ENCODE measurements around the gene IZUMO1R.
"Not testable (repeated sequence)": the region's sequence is repeated elsewhere in the genome, so short reads cannot be mapped to it uniquely, and the experiment has no call there.

Gene IZUMO1R

GRCh38 chr11:94303966-94304958 is at the start of gene IZUMO1R:
Gene IZUMO1R, plus strand, starts transcription at chr11:94304580. Its CDS starts 1,057 bp downstream, at chr11:94305637.
- Histone ChIP-seq H3K9ac (ENCODE audit: low read length) (no peak within 1 kb of the TSS), H3K9me3 (ENCODE audit: control insufficient read depth, insufficient read depth, low read depth, low read length) (no peaks in the 10 kb centered on the region), H3K36me3 (ENCODE audit: control insufficient read depth, insufficient read depth, low read length) (no peaks in the 10 kb centered on the region), H3K27me3 (ENCODE audit: control insufficient read depth, insufficient read depth, low read length) (no peaks in the 10 kb centered on the region), H3K27ac (ENCODE audit: low read depth, low read length) (no peak within 1 kb of the TSS), H3K4me3 (ENCODE audit: low read depth, low read length) (no peak within 1 kb of the TSS), H3K4me1 (ENCODE audit: control insufficient read depth, insufficient read depth, low read length) (peaks cover 14% of the 10 kb centered on the region)

GRCh38 chr11:94271885-94272372 is 32.5 kb upstream of the IZUMO1R start:
- H3K4me1 ChIP-seq (ENCODE audit: control insufficient read depth, insufficient read depth, low read length): no peaks in the 10 kb centered on the region
- H3K27ac ChIP-seq (ENCODE audit: low read depth, low read length): no peak overlapping the region
- H3K9me3 ChIP-seq (ENCODE audit: control insufficient read depth, insufficient read depth, low read depth, low read length): no peaks in the 10 kb centered on the region; the same call in 1 of the 2 replicates
- H3K4me3 ChIP-seq (ENCODE audit: low read depth, low read length): no peak overlapping the region
- no peak overlapping the region for H3K9ac ChIP-seq (ENCODE audit: low read length)
- no peaks in the 10 kb centered on the region for H3K27me3 ChIP-seq (ENCODE audit: control insufficient read depth, insufficient read depth, low read length)
- H3K36me3 ChIP-seq (ENCODE audit: control insufficient read depth, insufficient read depth, low read length): no peaks in the 10 kb centered on the region

- Histone ChIP-seq H3K36me3 (ENCODE audit: control insufficient read depth, insufficient read depth, low read length) (no peaks in the 10 kb centered on the region), H3K27me3 (ENCODE audit: control insufficient read depth, insufficient read depth, low read length) (no peaks in the 10 kb centered on the region), H3K9me3 (ENCODE audit: control insufficient read depth, insufficient read depth, low read depth, low read length) (no peaks in the 10 kb centered on the region), H3K4me3 (ENCODE audit: low read depth, low read length) (no peak overlapping the region), H3K4me1 (ENCODE audit: control insufficient read depth, insufficient read depth, low read length) (0 out of 2 replicates have a peak, but pooled peaks cover under 1% of the 10 kb centered on the region), H3K9ac (ENCODE audit: low read length) (no peak overlapping the region), H3K27ac (ENCODE audit: low read depth, low read length) (no peak overlapping the region)
Measured at GRCh38 chr11:94272738-94273313, 31.6 kb upstream of the IZUMO1R start.

- peaks cover 9% of the 10 kb centered on the region; the same call in 1 of the 2 replicates for H3K4me1 ChIP-seq (ENCODE audit: control insufficient read depth, insufficient read depth, low read length)
- no peak overlapping the region for H3K4me3 ChIP-seq (ENCODE audit: low read depth, low read length)
- no peak overlapping the region for H3K27ac ChIP-seq (ENCODE audit: low read depth, low read length)
- no peaks in the 10 kb centered on the region for H3K9me3 ChIP-seq (ENCODE audit: control insufficient read depth, insufficient read depth, low read depth, low read length)
- H3K36me3 ChIP-seq (ENCODE audit: control insufficient read depth, insufficient read depth, low read length): no peaks in the 10 kb centered on the region
- H3K9ac ChIP-seq (ENCODE audit: low read length): no peak overlapping the region
- H3K27me3 ChIP-seq (ENCODE audit: control insufficient read depth, insufficient read depth, low read length): no peaks in the 10 kb centered on the region
Measured at GRCh38 chr11:94275961-94276360, 28.4 kb upstream of the IZUMO1R start.

GRCh38 chr11:94276943-94277342 is 27.4 kb upstream of the IZUMO1R start:
- H3K36me3 ChIP-seq (ENCODE audit: control insufficient read depth, insufficient read depth, low read length): no peaks in the 10 kb centered on the region
- H3K27ac ChIP-seq (ENCODE audit: low read depth, low read length): no peak overlapping the region
- no peak overlapping the region for H3K4me3 ChIP-seq (ENCODE audit: low read depth, low read length)
- no peaks in the 10 kb centered on the region for H3K27me3 ChIP-seq (ENCODE audit: control insufficient read depth, insufficient read depth, low read length)
- H3K9ac ChIP-seq (ENCODE audit: low read length): no peak overlapping the region
- H3K9me3 ChIP-seq (ENCODE audit: control insufficient read depth, insufficient read depth, low read depth, low read length): no peaks in the 10 kb centered on the region
- peaks cover 9% of the 10 kb centered on the region; the same call in 1 of the 2 replicates for H3K4me1 ChIP-seq (ENCODE audit: control insufficient read depth, insufficient read depth, low read length)

GRCh38 chr11:94278207-94278606 is 26.2 kb upstream of the IZUMO1R start:
- H3K9ac ChIP-seq (ENCODE audit: low read length); H3K9me3 ChIP-seq (ENCODE audit: control insufficient read depth, insufficient read depth, low read depth, low read length); H3K27me3 ChIP-seq (ENCODE audit: control insufficient read depth, insufficient read depth, low read length); H3K27ac ChIP-seq (ENCODE audit: low read depth, low read length); H3K4me1 ChIP-seq (ENCODE audit: control insufficient read depth, insufficient read depth, low read length); H3K4me3 ChIP-seq (ENCODE audit: low read depth, low read length); H3K36me3 ChIP-seq (ENCODE audit: control insufficient read depth, insufficient read depth, low read length): not testable (repeated sequence)

GRCh38 chr11:94279996-94280395 is 24.4 kb upstream of the IZUMO1R start:
- no peaks in the 10 kb centered on the region for H3K27me3 ChIP-seq (ENCODE audit: control insufficient read depth, insufficient read depth, low read length)
- H3K4me1 ChIP-seq (ENCODE audit: control insufficient read depth, insufficient read depth, low read length): peaks cover 13% of the 10 kb centered on the region; the same call in 1 of the 2 replicates
- no peaks in the 10 kb centered on the region for H3K36me3 ChIP-seq (ENCODE audit: control insufficient read depth, insufficient read depth, low read length)
- no peak overlapping the region for H3K9ac ChIP-seq (ENCODE audit: low read length)
- H3K27ac ChIP-seq (ENCODE audit: low read depth, low read length): no peak overlapping the region
- H3K9me3 ChIP-seq (ENCODE audit: control insufficient read depth, insufficient read depth, low read depth, low read length): no peaks in the 10 kb centered on the region
- no peak overlapping the region for H3K4me3 ChIP-seq (ENCODE audit: low read depth, low read length)

GRCh38 chr11:94281324-94281723 is 23.1 kb upstream of the IZUMO1R start:
- Histone ChIP-seq H3K4me1 (ENCODE audit: control insufficient read depth, insufficient read depth, low read length) (peaks cover 13% of the 10 kb centered on the region; the same call in 1 of the 2 replicates), H3K27me3 (ENCODE audit: control insufficient read depth, insufficient read depth, low read length) (no peaks in the 10 kb centered on the region), H3K9me3 (ENCODE audit: control insufficient read depth, insufficient read depth, low read depth, low read length) (no peaks in the 10 kb centered on the region), H3K36me3 (ENCODE audit: control insufficient read depth, insufficient read depth, low read length) (no peaks in the 10 kb centered on the region), H3K9ac (ENCODE audit: low read length) (no peak overlapping the region), H3K4me3 (ENCODE audit: low read depth, low read length) (no peak overlapping the region), H3K27ac (ENCODE audit: low read depth, low read length) (no peak overlapping the region)

- H3K4me3 ChIP-seq (ENCODE audit: low read depth, low read length): no peak overlapping the region
- H3K27ac ChIP-seq (ENCODE audit: low read depth, low read length): no peak overlapping the region
- no peaks in the 10 kb centered on the region for H3K36me3 ChIP-seq (ENCODE audit: control insufficient read depth, insufficient read depth, low read length)
- H3K27me3 ChIP-seq (ENCODE audit: control insufficient read depth, insufficient read depth, low read length): no peaks in the 10 kb centered on the region
- H3K9ac ChIP-seq (ENCODE audit: low read length): no peak overlapping the region
- H3K4me1 ChIP-seq (ENCODE audit: control insufficient read depth, insufficient read depth, low read length): 0 out of 2 replicates have a peak, but pooled peaks cover 4% of the 10 kb centered on the region
- H3K9me3 ChIP-seq (ENCODE audit: control insufficient read depth, insufficient read depth, low read depth, low read length): no peaks in the 10 kb centered on the region
Measured at GRCh38 chr11:94283678-94284077, 20.7 kb upstream of the IZUMO1R start.

GRCh38 chr11:94295534-94295933 is 8.8 kb upstream of the IZUMO1R start:
- Histone ChIP-seq H3K4me3 (ENCODE audit: low read depth, low read length) (no peak overlapping the region), H3K36me3 (ENCODE audit: control insufficient read depth, insufficient read depth, low read length) (no peaks in the 10 kb centered on the region), H3K27me3 (ENCODE audit: control insufficient read depth, insufficient read depth, low read length) (no peaks in the 10 kb centered on the region), H3K27ac (ENCODE audit: low read depth, low read length) (no peak overlapping the region), H3K9me3 (ENCODE audit: control insufficient read depth, insufficient read depth, low read depth, low read length) (peaks cover 7% of the 10 kb centered on the region; the same call in 1 of the 2 replicates), H3K9ac (ENCODE audit: low read length) (no peak overlapping the region), H3K4me1 (ENCODE audit: control insufficient read depth, insufficient read depth, low read length) (no peaks in the 10 kb centered on the region)

All from HUES6 (cell line).